Mononuclear cell (primary cell): ENCODE measurements around the gene ABCC6. TPM values are rescaled to one million over a fixed set of nuclear protein-coding genes. Genes with fewer than 3 reads are reported as not detected.
"Not testable (repeated sequence)": the region's sequence is repeated elsewhere in the genome, so short reads cannot be mapped to it uniquely, and the experiment has no call there.

Source experiments
- H3K27me3 ChIP-seq: 2 replicates; pipeline ENCODE4 v1.6.0; 2011; ENCODE audit warnings: low read length, control low read depth; ENCODE audit not compliant: insufficient read depth
- H3K4me1 ChIP-seq: 2 replicates; pipeline ENCODE4 v1.5.1; 2011; ENCODE audit warnings: mild to moderate bottlenecking, low read length, control low read depth; ENCODE audit not compliant: insufficient read depth
- H3K4me3 ChIP-seq: 2 replicates; pipeline ENCODE4 v1.5.1; 2011; ENCODE audit warnings: mild to moderate bottlenecking, low read length, moderate library complexity
- H3K9me3 ChIP-seq: 2 replicates; pipeline ENCODE4 v1.5.1; 2011; ENCODE audit warnings: low read depth, mild to moderate bottlenecking, control low read depth, low read length
- total RNA-seq: library from RNA; depleted of rRNA; stranded (reverse); fragments of >200 nt; gene quantifications from one replicate; pipeline ENCODE4 v1.2.3, GENCODE V29; 2012

The ABCC6 gene
- total RNA-seq, 1 donor = 0.63 TPM

DNA sequence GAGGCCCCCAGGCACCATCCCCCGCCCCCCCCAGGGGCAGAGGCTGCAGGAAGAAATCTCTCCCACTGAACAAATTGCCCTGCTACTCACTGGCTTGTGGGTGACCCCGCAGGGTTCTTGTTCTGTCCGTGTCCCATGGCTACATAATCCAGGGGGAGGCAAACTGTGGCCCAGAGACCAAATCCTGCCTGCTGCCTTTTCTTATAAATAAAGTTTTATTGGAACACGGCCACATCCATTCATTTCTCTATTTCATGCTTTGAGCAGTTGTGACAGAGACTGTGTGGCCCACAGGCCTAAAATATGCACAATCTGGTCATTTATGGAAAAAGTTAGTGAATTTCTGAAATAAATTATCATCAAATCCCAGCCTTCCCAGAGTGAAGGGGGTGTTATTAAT is 38.2 kb downstream of the ABCC6 start:
- Histone ChIP-seq H3K4me1 (no peaks in the 10 kb centered on the region), H3K4me3 (no peak overlapping the region), H3K27me3 (no peaks in the 10 kb centered on the region), H3K9me3 (no peaks in the 10 kb centered on the region)

DNA sequence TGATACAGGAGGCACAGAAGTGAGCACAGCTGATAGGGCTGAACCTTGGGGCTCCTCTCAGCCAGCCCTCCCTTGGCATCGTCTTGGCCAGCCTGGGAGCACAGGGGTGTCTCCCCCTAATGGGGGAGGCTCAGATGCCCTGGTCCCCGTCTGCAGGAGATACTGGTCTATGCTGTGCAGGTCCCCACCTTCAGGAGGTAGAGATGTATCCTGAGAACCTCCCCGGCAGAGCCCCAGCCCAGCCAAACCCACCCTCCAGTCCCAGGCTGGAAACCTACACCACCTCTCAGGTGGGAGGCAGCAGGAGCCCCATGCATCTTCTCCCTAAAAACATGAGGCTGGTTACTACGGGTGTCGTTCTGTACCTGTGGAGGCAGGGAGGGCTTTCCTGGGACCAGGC is 38.7 kb downstream of the ABCC6 start:
- Histone ChIP-seq H3K9me3 (no peaks in the 10 kb centered on the region), H3K27me3 (no peaks in the 10 kb centered on the region), H3K4me3 (no peak overlapping the region), H3K4me1 (no peaks in the 10 kb centered on the region)

GRCh38 chr16:16183562-16183961 is 39.7 kb downstream of the ABCC6 start:
- Histone ChIP-seq H3K9me3 (no peaks in the 10 kb centered on the region), H3K27me3 (no peaks in the 10 kb centered on the region), H3K4me1 (no peaks in the 10 kb centered on the region), H3K4me3 (no peak overlapping the region)

GRCh38 chr16:16182918-16183317 is 40.4 kb downstream of the ABCC6 start:
- Histone ChIP-seq H3K4me3 (no peak overlapping the region), H3K27me3 (no peaks in the 10 kb centered on the region)

GRCh38 chr16:16181748-16182147 is 41.5 kb downstream of the ABCC6 start:
- not testable (repeated sequence) for H3K4me3 ChIP-seq, H3K27me3 ChIP-seq, H3K4me1 ChIP-seq, H3K9me3 ChIP-seq

More at GRCh38 chr16:16182918-16183317, 40.4 kb downstream of the ABCC6 start:
- H3K9me3 ChIP-seq = no peaks in the 10 kb centered on the region
- no peaks in the 10 kb centered on the region for H3K4me1 ChIP-seq

DNA sequence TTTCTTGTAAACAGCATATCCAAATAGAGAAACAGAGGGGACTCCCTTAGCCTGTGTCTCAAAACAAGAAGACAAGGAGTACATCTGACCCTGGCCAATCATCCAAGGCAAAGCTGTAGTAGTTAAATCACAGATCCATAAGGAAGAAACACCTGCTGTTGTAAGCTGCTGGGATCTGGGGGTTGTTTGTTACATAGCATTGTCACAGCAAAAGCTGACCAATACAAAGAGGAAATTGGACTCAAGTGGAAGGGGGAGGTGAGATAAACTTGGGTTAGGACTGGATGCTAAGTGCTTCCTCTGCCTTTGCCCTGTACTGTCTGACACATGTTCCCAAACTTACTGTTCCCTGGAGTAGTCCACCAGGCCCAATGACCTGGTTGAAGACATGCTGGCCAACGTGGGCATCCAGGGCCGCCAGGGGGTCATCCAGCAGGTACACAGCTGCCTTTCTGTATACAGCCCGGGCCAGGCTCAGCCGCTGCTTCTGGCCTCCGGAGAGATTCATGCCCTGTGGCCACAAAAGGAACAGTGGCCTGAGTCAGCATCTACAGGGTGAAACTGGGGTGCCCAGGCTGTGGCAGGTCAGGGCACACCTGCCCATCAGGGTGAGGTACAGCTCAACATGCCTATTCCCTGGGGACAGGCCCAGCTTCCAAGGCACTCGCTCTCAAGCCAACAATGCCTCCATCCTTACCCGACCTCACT is 44.7 kb downstream of the ABCC6 start:
- Histone ChIP-seq H3K9me3 (no peaks in the 10 kb centered on the region), H3K4me3 (no peak overlapping the region), H3K4me1 (no peaks in the 10 kb centered on the region), H3K27me3 (no peaks in the 10 kb centered on the region)

DNA sequence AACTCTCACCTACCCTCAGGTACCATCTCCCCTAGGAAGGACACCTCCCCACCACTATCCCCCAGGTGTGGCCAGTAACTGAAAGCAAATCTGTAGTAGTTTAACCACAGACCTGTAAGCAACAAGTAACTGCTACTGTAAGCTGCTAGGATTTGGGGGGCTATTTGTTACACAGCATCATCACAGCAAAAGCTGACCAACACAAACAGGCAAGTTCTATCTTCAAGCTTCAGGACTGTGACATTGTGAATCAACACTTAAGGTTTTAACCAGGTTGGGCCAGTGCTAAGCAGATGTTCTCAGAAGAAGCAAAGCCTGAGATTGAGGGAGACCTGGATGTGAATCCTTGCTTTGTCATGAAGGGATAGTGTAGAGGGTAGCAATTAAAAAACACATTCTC is 47.0 kb downstream of the ABCC6 start:
- Histone ChIP-seq H3K9me3 (no peaks in the 10 kb centered on the region), H3K27me3 (no peaks in the 10 kb centered on the region), H3K4me3 (no peak overlapping the region), H3K4me1 (no peaks in the 10 kb centered on the region)

- Histone ChIP-seq H3K9me3 (no peaks in the 10 kb centered on the region), H3K27me3 (no peaks in the 10 kb centered on the region), H3K4me1 (no peaks in the 10 kb centered on the region), H3K4me3 (no peak overlapping the region)
Observed at GRCh38 chr16:16175296-16175695, 48.0 kb downstream of the ABCC6 start.

- no peak overlapping the region for H3K4me3 ChIP-seq
- no peaks in the 10 kb centered on the region for H3K27me3 ChIP-seq
- H3K4me1 ChIP-seq = no peaks in the 10 kb centered on the region
- H3K9me3 ChIP-seq = no peaks in the 10 kb centered on the region
Observed at GRCh38 chr16:16172991-16173390, 50.3 kb downstream of the ABCC6 start.

GRCh38 chr16:16171332-16171919 is 51.9 kb downstream of the ABCC6 start:
- H3K4me1 ChIP-seq = no peaks in the 10 kb centered on the region
- no peak overlapping the region for H3K4me3 ChIP-seq
- H3K9me3 ChIP-seq = no peaks in the 10 kb centered on the region
- no peaks in the 10 kb centered on the region for H3K27me3 ChIP-seq

DNA sequence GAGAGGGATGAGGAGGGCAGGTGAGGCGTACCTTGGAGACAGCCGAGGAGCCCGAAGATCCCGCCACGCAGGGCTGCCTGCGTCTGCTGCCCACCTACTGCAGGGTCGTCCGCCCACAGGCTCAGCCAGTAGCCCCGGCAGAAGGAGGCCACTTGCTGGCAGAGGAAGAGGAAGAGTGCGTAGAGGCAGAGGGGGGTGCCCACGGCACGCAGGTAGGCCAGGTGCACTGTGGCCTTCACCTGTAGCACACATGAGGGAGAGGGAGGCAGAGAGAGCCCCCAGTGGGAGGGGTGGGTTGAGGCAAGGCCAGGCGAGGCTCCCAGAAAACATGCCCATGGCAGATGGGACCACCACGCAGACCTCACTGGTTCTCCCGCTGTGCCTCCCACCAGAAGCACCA is 53.7 kb downstream of the ABCC6 start:
- no peak overlapping the region for H3K4me3 ChIP-seq
- H3K27me3 ChIP-seq = no peaks in the 10 kb centered on the region
- no peaks in the 10 kb centered on the region for H3K9me3 ChIP-seq
- no peaks in the 10 kb centered on the region for H3K4me1 ChIP-seq

DNA sequence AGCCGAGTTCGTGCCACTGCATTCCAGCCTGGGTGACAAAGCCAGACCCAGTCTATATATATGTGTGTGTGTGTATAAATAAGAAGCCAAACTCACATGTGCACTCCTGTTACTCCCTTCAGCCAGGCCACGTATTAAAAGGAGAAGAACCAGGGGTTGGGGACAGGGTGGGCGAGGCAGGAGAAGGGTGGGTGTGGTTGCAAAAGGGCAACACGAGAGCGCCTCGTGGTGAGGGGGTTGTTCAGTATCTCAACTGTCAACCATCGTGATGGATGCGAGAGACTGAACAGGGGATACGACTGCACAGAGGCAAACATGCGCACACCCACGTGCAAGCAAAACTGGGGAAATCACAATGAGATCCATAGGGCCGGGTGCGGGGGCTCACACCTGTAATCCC is 54.9 kb downstream of the ABCC6 start:
- H3K27me3 ChIP-seq = no peaks in the 10 kb centered on the region
- H3K9me3 ChIP-seq = no peaks in the 10 kb centered on the region
- no peak overlapping the region for H3K4me3 ChIP-seq
- H3K4me1 ChIP-seq = no peaks in the 10 kb centered on the region

DNA sequence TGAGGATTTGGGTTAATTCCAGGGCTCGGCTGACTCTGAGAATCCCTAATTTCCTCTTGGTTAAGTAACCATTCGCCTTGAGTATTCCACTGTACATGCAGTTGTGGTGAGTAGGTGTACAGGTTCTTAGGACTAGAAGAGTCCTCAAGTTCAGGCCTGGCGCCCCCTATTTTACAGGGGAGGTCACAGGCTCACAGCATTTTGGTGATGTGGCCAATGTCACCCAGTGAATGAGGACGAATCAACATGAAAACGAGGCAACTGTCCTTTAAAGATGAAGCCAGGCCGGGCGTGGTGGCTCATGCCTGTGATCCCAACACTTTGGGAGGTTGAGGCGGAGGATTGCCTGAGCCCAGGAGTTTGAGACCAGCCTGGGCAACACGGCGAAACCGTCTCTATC is 55.4 kb downstream of the ABCC6 start:
- H3K4me1 ChIP-seq = no peaks in the 10 kb centered on the region
- H3K9me3 ChIP-seq = no peaks in the 10 kb centered on the region
- no peaks in the 10 kb centered on the region for H3K27me3 ChIP-seq
- H3K4me3 ChIP-seq = no peak overlapping the region

DNA sequence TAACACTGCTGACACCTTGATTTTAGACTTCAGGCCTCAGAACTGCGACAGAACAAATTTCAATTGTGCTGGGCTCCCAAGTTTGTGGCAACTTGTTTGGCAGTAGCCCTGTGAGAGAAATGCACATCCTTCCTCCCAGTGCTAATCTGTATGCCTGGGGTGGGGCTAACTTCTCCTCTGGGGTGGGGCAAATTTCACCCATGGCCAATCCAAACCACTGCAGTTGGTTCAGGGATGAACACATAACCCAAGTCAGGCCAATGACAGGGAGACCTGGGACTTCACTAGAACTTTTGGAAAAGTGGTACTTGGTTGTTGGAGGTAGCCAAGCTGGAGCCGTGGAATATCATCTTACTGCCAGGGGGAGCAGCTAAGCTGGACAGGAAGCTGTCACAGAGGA is 56.3 kb downstream of the ABCC6 start:
- Histone ChIP-seq H3K9me3 (no peaks in the 10 kb centered on the region), H3K27me3 (no peaks in the 10 kb centered on the region), H3K4me3 (no peak overlapping the region), H3K4me1 (no peaks in the 10 kb centered on the region)

DNA sequence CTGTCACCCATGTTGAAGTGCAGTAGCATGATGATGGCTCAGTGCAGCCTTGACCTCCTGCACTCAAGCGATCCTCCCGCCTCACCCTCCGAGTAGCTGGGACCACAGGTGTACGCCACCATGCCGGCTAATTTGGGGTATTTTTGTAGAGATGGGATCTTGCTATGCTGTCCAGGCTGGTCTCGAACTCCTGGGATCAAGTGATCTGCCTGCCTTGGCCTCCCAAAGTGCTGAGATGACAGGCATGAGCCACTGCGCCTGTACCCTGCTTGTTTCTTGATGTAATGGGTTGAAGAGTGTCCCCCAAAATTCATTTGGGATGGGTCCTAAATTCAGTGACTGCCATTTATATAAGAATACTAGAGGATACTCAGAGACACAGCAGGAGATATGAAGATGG is 57.2 kb downstream of the ABCC6 start:
- H3K27me3 ChIP-seq = no peaks in the 10 kb centered on the region
- no peaks in the 10 kb centered on the region for H3K9me3 ChIP-seq
- no peak overlapping the region for H3K4me3 ChIP-seq
- no peaks in the 10 kb centered on the region for H3K4me1 ChIP-seq

DNA sequence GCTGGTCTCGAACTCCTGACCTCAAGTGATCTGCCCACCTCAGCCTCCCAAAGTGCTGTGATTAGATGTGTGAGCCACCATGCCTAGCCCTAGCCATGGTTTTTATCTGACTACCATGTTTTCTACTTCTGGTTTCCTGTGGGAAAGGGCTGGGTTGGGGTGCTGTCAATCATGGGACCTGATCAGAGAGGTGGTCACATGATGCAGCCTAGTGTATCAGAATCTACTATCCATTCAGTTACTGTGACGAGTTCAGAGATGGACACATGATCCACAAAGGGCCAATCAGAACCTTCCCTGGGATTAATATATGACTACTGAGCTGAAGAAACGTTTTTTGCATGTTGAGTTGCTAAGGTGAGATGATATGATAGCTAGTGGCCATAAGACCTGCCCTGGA is 59.1 kb downstream of the ABCC6 start:
- no peak overlapping the region for H3K4me3 ChIP-seq
- H3K9me3 ChIP-seq = no peaks in the 10 kb centered on the region
- H3K27me3 ChIP-seq = no peaks in the 10 kb centered on the region
- H3K4me1 ChIP-seq = no peaks in the 10 kb centered on the region
